ENCODE data around the gene ETFBKMT. TPM values are rescaled to one million over a fixed set of nuclear protein-coding genes. Genes with fewer than 3 reads are reported as not detected.

The ETFBKMT gene
- total and polyA plus RNA-seq, 2 of the 13 experiments (the other 11 are each of a cell fraction or from before 2014, with no cell fraction given) = 0.62 to 0.93 TPM

DNA sequence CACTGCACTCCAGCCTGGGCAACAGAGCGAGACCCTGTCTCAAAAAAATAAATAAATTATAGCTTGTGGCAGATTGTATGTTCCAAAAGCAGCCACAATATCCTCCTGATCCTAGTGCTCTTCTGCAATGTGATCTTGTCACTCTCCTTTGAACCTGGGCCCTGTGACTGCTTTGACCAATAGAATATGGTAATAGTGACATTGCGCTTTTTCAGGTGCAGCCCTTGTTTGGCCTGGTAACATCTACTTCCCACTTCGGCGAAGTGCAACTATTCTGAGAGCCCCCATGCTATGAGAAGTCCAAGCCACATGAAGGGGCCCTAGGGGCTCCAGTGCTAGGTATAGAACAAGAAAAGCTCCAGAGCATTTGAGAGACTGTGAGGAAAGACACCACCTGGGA lies 37.5 kb upstream of the ETFBKMT start:
- ChIA-PET POLR2A (no interaction called here), CTCF (ENCODE audit: low intra/inter-chr PET ratio, low total read pairs) (no interaction called here)
- no peak overlapping the region for H3K4me3 ChIP-seq (replicated peaks in 1 of 3; ENCODE audit: insufficient read depth in 1 of 3, low read depth in 2 of 3, low read length in 3 of 3)
- no peak overlapping the region for H3K27ac ChIP-seq (ENCODE audit: extremely low read length, insufficient read depth, low read length)
- no peaks in the 10 kb centered on the region for H4K20me1 ChIP-seq (ENCODE audit: insufficient read depth, low read length)
- no peaks in the 10 kb centered on the region for H3K79me2 ChIP-seq (ENCODE audit: insufficient read depth, low read length)
- H3K27me3 ChIP-seq (ENCODE audit: control insufficient read depth in 1 of 2, insufficient read depth in 2 of 2, low read length in 2 of 2) = no peaks in the 10 kb centered on the region; a peak in 1 of 5 replicates
- no peak overlapping the region for H2AFZ ChIP-seq (ENCODE audit: low read length)
- H3K4me2 ChIP-seq (ENCODE audit: low read depth, low read length) = no peak overlapping the region
- H3K9ac ChIP-seq (ENCODE audit: insufficient read depth, low read depth, low read length) = no peak overlapping the region
- peaks cover 25% of the 10 kb centered on the region for H3K4me1 ChIP-seq (ENCODE audit: insufficient read depth, low read length)
- in situ Hi-C loops (cut with HindIII; ENCODE audit: extremely low pct_ligation_motif_present, low pct_unique_long_range_greater_than_20kb) (no loop called here), intact Hi-C loops (cut with micrococcal nuclease; ENCODE audit: unreplicated experiment) (no loop called here)
- no TSS peak for BruUV-seq (replicated peaks)
- DNase-seq (ENCODE audit: low spot score) = no peak
- ATAC-seq = no peak
- FAIRE-seq = no peak
- WGBS (ENCODE audit: low lambda C conversion rate) = 60% methylated on average over 4 of the region's 4 CpGs
- H3K9me3 ChIP-seq (ENCODE audit: low read length) = no peaks in the 10 kb centered on the region
- no peaks in the 10 kb centered on the region for H3K36me3 ChIP-seq (replicated peaks in 1 of 2; ENCODE audit: control insufficient read depth in 1 of 2, insufficient read depth in 2 of 2, low read length in 2 of 2)
- TF ChIP-seq TSC22D2 (CRISPR knock-in tag; IDR thresholded peaks at IDR 0.05; ENCODE audit: borderline replicate concordance) = no peak
- TF ChIP-seq, protein P1, sequence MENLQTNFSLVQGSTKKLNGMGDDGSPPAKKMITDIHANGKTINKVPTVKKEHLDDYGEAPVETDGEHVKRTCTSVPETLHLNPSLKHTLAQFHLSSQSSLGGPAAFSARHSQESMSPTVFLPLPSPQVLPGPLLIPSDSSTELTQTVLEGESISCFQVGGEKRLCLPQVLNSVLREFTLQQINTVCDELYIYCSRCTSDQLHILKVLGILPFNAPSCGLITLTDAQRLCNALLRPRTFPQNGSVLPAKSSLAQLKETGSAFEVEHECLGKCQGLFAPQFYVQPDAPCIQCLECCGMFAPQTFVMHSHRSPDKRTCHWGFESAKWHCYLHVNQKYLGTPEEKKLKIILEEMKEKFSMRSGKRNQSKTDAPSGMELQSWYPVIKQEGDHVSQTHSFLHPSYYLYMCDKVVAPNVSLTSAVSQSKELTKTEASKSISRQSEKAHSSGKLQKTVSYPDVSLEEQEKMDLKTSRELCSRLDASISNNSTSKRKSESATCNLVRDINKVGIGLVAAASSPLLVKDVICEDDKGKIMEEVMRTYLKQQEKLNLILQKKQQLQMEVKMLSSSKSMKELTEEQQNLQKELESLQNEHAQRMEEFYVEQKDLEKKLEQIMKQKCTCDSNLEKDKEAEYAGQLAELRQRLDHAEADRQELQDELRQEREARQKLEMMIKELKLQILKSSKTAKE (CRISPR knock-in tag; IDR thresholded peaks at IDR 0.05; ENCODE audit: borderline replicate concordance) = no peak
- no peak for TF ChIP-seq ZFP82 (CRISPR knock-in tag; IDR thresholded peaks at IDR 0.05; ENCODE audit: borderline replicate concordance)
- TF ChIP-seq, protein P2, sequence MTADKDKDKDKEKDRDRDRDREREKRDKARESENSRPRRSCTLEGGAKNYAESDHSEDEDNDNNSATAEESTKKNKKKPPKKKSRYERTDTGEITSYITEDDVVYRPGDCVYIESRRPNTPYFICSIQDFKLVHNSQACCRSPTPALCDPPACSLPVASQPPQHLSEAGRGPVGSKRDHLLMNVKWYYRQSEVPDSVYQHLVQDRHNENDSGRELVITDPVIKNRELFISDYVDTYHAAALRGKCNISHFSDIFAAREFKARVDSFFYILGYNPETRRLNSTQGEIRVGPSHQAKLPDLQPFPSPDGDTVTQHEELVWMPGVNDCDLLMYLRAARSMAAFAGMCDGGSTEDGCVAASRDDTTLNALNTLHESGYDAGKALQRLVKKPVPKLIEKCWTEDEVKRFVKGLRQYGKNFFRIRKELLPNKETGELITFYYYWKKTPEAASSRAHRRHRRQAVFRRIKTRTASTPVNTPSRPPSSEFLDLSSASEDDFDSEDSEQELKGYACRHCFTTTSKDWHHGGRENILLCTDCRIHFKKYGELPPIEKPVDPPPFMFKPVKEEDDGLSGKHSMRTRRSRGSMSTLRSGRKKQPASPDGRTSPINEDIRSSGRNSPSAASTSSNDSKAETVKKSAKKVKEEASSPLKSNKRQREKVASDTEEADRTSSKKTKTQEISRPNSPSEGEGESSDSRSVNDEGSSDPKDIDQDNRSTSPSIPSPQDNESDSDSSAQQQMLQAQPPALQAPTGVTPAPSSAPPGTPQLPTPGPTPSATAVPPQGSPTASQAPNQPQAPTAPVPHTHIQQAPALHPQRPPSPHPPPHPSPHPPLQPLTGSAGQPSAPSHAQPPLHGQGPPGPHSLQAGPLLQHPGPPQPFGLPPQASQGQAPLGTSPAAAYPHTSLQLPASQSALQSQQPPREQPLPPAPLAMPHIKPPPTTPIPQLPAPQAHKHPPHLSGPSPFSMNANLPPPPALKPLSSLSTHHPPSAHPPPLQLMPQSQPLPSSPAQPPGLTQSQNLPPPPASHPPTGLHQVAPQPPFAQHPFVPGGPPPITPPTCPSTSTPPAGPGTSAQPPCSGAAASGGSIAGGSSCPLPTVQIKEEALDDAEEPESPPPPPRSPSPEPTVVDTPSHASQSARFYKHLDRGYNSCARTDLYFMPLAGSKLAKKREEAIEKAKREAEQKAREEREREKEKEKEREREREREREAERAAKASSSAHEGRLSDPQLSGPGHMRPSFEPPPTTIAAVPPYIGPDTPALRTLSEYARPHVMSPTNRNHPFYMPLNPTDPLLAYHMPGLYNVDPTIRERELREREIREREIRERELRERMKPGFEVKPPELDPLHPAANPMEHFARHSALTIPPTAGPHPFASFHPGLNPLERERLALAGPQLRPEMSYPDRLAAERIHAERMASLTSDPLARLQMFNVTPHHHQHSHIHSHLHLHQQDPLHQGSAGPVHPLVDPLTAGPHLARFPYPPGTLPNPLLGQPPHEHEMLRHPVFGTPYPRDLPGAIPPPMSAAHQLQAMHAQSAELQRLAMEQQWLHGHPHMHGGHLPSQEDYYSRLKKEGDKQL (CRISPR knock-in tag; IDR thresholded peaks at IDR 0.05; ENCODE audit: low read depth) = no peak
- no peak for TF ChIP-seq ZNF263 (CRISPR knock-in tag; IDR thresholded peaks at IDR 0.05)
- TF ChIP-seq NPAS2 (CRISPR knock-in tag; IDR thresholded peaks at IDR 0.05; ENCODE audit: borderline replicate concordance) = no peak
- TF ChIP-seq, protein P3, sequence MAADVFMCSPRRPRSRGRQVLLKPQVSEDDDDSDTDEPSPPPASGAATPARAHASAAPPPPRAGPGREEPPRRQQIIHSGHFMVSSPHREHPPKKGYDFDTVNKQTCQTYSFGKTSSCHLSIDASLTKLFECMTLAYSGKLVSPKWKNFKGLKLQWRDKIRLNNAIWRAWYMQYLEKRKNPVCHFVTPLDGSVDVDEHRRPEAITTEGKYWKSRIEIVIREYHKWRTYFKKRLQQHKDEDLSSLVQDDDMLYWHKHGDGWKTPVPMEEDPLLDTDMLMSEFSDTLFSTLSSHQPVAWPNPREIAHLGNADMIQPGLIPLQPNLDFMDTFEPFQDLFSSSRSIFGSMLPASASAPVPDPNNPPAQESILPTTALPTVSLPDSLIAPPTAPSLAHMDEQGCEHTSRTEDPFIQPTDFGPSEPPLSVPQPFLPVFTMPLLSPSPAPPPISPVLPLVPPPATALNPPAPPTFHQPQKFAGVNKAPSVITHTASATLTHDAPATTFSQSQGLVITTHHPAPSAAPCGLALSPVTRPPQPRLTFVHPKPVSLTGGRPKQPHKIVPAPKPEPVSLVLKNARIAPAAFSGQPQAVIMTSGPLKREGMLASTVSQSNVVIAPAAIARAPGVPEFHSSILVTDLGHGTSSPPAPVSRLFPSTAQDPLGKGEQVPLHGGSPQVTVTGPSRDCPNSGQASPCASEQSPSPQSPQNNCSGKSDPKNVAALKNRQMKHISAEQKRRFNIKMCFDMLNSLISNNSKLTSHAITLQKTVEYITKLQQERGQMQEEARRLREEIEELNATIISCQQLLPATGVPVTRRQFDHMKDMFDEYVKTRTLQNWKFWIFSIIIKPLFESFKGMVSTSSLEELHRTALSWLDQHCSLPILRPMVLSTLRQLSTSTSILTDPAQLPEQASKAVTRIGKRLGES (CRISPR knock-in tag; IDR thresholded peaks at IDR 0.05; ENCODE audit: borderline replicate concordance) = no peak
- TF ChIP-seq, protein P4, sequence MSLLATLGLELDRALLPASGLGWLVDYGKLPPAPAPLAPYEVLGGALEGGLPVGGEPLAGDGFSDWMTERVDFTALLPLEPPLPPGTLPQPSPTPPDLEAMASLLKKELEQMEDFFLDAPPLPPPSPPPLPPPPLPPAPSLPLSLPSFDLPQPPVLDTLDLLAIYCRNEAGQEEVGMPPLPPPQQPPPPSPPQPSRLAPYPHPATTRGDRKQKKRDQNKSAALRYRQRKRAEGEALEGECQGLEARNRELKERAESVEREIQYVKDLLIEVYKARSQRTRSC (CRISPR knock-in tag; IDR thresholded peaks at IDR 0.05; ENCODE audit: low read depth) = no peak
- no peak for TF ChIP-seq SNAI1 (CRISPR knock-in tag; IDR thresholded peaks at IDR 0.05; ENCODE audit: borderline replicate concordance)
- no peak for TF ChIP-seq KLF16 (CRISPR knock-in tag; IDR thresholded peaks at IDR 0.05)
- no peak for TF ChIP-seq MAFG (CRISPR knock-in tag; IDR thresholded peaks at IDR 0.05)
- TF ChIP-seq, protein P5, sequence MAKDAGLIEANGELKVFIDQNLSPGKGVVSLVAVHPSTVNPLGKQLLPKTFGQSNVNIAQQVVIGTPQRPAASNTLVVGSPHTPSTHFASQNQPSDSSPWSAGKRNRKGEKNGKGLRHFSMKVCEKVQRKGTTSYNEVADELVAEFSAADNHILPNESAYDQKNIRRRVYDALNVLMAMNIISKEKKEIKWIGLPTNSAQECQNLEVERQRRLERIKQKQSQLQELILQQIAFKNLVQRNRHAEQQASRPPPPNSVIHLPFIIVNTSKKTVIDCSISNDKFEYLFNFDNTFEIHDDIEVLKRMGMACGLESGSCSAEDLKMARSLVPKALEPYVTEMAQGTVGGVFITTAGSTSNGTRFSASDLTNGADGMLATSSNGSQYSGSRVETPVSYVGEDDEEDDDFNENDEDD (CRISPR knock-in tag; IDR thresholded peaks at IDR 0.05; ENCODE audit: borderline replicate concordance) = no peak
